Endothelial cell of umbilical vein (primary cell): ENCODE data around the gene KCTD16. TPM values are rescaled to one million over a fixed set of nuclear protein-coding genes. Genes with fewer than 3 reads are reported as not detected.

ENCODE experiments used
- BruUV-seq: library from RNA; stranded (reverse); fragments of 400-500 nt; replicated peaks from 2 replicates; lab custom pipeline; 2021; lab: Mats Ljungman, UMichigan
- CTCF ChIA-PET: fragments of 300-600, 350-600 bp; sonication (Branson Sonifier 250); formaldehyde crosslinking; loops from one replicate; lab custom pipeline; 2021; ENCODE audit warnings: antibody characterized with exemption, inconsistent platforms; lab: Charles Lee
- POLR2A ChIA-PET: fragments of 300-600, 350-600 bp; sonication (Branson Sonifier 250); formaldehyde crosslinking; loops from one replicate; lab custom pipeline; 2021; ENCODE audit warnings: antibody characterized with exemption, inconsistent platforms; lab: Charles Lee
- DNase-seq: peaks from one replicate; pipeline ENCODE4 v3.0.0-alpha.2; 2011; ENCODE audit warnings: low read depth, low spot score
- FAIRE-seq: peaks from 2 replicates; lab custom pipeline; 2011; peaks lifted over from hg19 to GRCh38; lab: Jason Lieb, UNC
- H2AFZ ChIP-seq: 2 replicates; pipeline ENCODE4 v1.6.0; 2012; ENCODE audit warnings: low read depth, low read length, control low read depth, inconsistent platforms
- H3K27ac ChIP-seq: 2 replicates; pipeline ENCODE4 v1.5.1; 2011; ENCODE audit warnings: low read depth, mild to moderate bottlenecking, control low read depth, low read length, moderate library complexity; ENCODE audit not compliant: insufficient read depth
- H3K27me3 ChIP-seq, 2 experiments: 2 replicates each; pipeline versions ENCODE4 v1.6.0 to v1.6.1; 2011; ENCODE audit warnings: low read length in 2 of 2, mixed read lengths in 1 of 2; ENCODE audit not compliant: control insufficient read depth in 2 of 2, insufficient read depth in 2 of 2
- H3K36me3 ChIP-seq, 2 experiments: 2 replicates in 1 of 2; 3 replicates in 1 of 2; pipeline ENCODE4 v1.5.1; 2011; ENCODE audit warnings: low read length in 2 of 2, mild to moderate bottlenecking in 1 of 2, moderate library complexity in 1 of 2; ENCODE audit not compliant: control insufficient read depth in 2 of 2, insufficient read depth in 2 of 2; ENCODE audit errors: extremely low read depth in 1 of 2
- H3K4me1 ChIP-seq: 3 replicates; pipeline ENCODE4 v1.5.1; 2011; ENCODE audit warnings: mild to moderate bottlenecking, low read length; ENCODE audit not compliant: control insufficient read depth, insufficient read depth; ENCODE audit errors: extremely low read depth
- H3K4me2 ChIP-seq: 2 replicates; pipeline ENCODE4 v1.6.1; 2011; ENCODE audit warnings: low read length, control low read depth, mixed read lengths; ENCODE audit not compliant: insufficient read depth
- H3K4me3 ChIP-seq, 3 experiments: fragments of 200-600 bp in 1 of 3; sonication (generic), shearing (Covaris generic) in 1 of 3; replicated peaks in 1 of 3; 2 replicates each; pipeline ENCODE4 v1.5.1; 2011 to 2016; ENCODE audit warnings: control low read depth in 3 of 3, low read length in 3 of 3, mild to moderate bottlenecking in 2 of 3, inconsistent platforms in 1 of 3, low read depth in 1 of 3, moderate library complexity in 1 of 3; ENCODE audit not compliant: insufficient read depth in 1 of 3
- H3K79me2 ChIP-seq: 2 replicates; pipeline ENCODE4 v1.6.0; 2012; ENCODE audit warnings: low read length, inconsistent platforms; ENCODE audit not compliant: control insufficient read depth, insufficient read depth
- H3K9ac ChIP-seq: replicated peaks from 2 replicates; pipeline ENCODE3; 2011; ENCODE audit warnings: low read length, control low read depth; ENCODE audit not compliant: insufficient read depth; ENCODE audit errors: extremely low read depth
- H3K9me1 ChIP-seq: replicated peaks from 3 replicates; pipeline ENCODE4 v1.6.0; 2011; ENCODE audit warnings: mild to moderate bottlenecking, low read length; ENCODE audit not compliant: control insufficient read depth, insufficient read depth; ENCODE audit errors: extremely low read depth
- H3K9me3 ChIP-seq: replicated peaks from 2 replicates; pipeline ENCODE4 v1.5.1; 2012; ENCODE audit warnings: low read length, inconsistent platforms; ENCODE audit not compliant: control insufficient read depth, insufficient read depth
- H4K20me1 ChIP-seq: replicated peaks from 2 replicates; pipeline ENCODE3; 2011; ENCODE audit warnings: mild to moderate bottlenecking, low read length; ENCODE audit not compliant: control insufficient read depth, insufficient read depth; ENCODE audit errors: extremely low read depth
- EZH2 ChIP-seq: IDR thresholded peaks from 2 replicates; pipeline ENCODE4 v1.6.1; 2012; ENCODE audit warnings: borderline replicate concordance, low read depth, mild to moderate bottlenecking, moderate library complexity, low read length, inconsistent platforms; ENCODE audit not compliant: severe bottlenecking
- FOS ChIP-seq: IDR thresholded peaks from 2 replicates; pipeline ENCODE4 v1.6.1; 2011; ENCODE audit warnings: mild to moderate bottlenecking, low read length, moderate library complexity, borderline replicate concordance; ENCODE audit not compliant: insufficient read depth
- JUN ChIP-seq: IDR thresholded peaks from 2 replicates; pipeline ENCODE4 v1.6.1; 2011; ENCODE audit warnings: borderline replicate concordance, low read depth; ENCODE audit not compliant: insufficient read length, insufficient read depth
- MYC ChIP-seq: IDR thresholded peaks from one replicate; pipeline ENCODE4 v1.6.1; 2011; ENCODE audit warnings: mild to moderate bottlenecking, low read depth, low read length
- POLR2A ChIP-seq: IDR thresholded peaks from 2 replicates; pipeline ENCODE4 v1.6.1; 2012; ENCODE audit warnings: low read depth, mild to moderate bottlenecking, control low read depth, low read length
- dilution Hi-C: fragments of 300-500 bp; cut with MboI; formaldehyde crosslinking; loops from one replicate; pipeline ENCODE4 v1.15.0; 2019; ENCODE audit warnings: low sequenced_read_pairs; ENCODE audit not compliant: extremely low pct_ligation_motif_present
- intact Hi-C: fragments of 100-400 bp; cut with micrococcal nuclease; formaldehyde crosslinking; loops from one replicate; pipeline ENCODE4 v1.10.0; 2022
- polyA plus RNA-seq, 4 experiments: library from polyadenylated mRNA; depleted of rRNA in 3 of 4; stranded (reverse) in 3 of 4; unstranded in 1 of 4; fragments of >200 nt; gene quantifications; 2 replicates each; pipeline versions ENCODE4 v1.2.1 to v1.2.3, GENCODE V29; 2011 to 2012; ENCODE audit warnings: missing spikeins in 1 of 4
- total RNA-seq: library from RNA; stranded (reverse); gene quantifications from 2 replicates; pipeline ENCODE4 v1.2.3, GENCODE V29; 2021
- TF ChIP-seq, protein P1 (sequence below), 2 donors: IDR thresholded peaks; 1 replicate in 1 of 2; 2 replicates in 1 of 2; pipeline ENCODE4 v1.5.1; 2011; ENCODE audit warnings: low read length in 2 of 2, mild to moderate bottlenecking in 2 of 2, moderate library complexity in 2 of 2, control low read depth in 1 of 2, inconsistent platforms in 1 of 2, low read depth in 1 of 2; ENCODE audit not compliant: insufficient read depth in 1 of 2; ENCODE audit errors: extremely low read depth in 1 of 2
- TF ChIP-seq, protein P2 (sequence below): IDR thresholded peaks from 2 replicates; pipeline ENCODE4 v1.6.1; 2011; ENCODE audit not compliant: insufficient read depth, insufficient read length

Gene KCTD16
- total and polyA plus RNA-seq, 2 donors (not counting 3 experiments of a cell fraction or from before 2014, with no cell fraction given) = 0.21 to 0.49 TPM

DNA sequence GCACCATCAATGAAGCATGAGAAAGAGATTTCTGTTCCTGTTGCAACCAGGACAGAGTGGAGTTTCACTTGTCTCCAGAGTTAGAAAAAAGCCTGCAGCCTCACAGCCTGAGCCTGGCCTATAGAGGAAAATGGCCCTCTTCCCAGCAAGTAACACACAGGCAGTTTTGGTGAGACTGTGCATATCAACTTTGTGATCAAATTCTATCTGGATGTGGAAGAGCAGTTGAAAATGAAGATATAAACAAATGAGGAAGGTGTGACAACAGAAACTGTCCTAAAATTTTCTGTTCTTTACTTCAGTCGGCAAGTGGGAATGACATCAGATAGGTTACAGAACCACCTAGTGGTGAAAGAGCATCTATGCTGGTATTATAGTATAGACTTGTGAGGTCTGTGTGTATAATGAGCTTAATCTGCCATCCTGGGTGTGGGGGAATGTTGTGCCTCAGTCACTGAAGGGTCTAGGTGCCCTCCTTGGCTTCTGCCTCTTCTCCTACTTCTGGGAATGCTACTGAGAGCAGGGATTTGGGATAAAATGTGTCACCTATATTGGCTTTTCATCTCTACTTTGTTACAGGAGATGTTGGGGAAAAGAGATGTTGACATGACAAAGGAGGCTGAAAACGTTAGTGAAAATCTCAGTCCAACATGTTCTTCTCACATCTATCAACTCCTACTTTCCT lies 28.4 kb upstream of the KCTD16 start:
- Histone ChIP-seq H3K79me2 (no peaks in the 10 kb centered on the region), H4K20me1 (no peaks in the 10 kb centered on the region), H3K9ac (no peak overlapping the region), H3K27ac (no peak overlapping the region), H3K4me3 (no peak overlapping the region), H3K36me3 (no peaks in the 10 kb centered on the region), H2AFZ (peak overlapping the region; percentile 30), H3K27me3 (no peaks in the 10 kb centered on the region), H3K4me2 (no peak overlapping the region), H3K4me1 (peaks cover 29% of the 10 kb centered on the region), H3K9me1 (no peaks in the 10 kb centered on the region), H3K9me3 (no peaks in the 10 kb centered on the region)
- ChIA-PET POLR2A (no interaction called here), CTCF (interaction anchor here (0.5 to 4.4 kb wide), 67 partner anchors 9 to 1429 kb away, joined by 3 to 32 read pairs (median 4); partner anchors contain the start of genes KCTD16, NR3C1 and YIPF5)
- DNase-seq (peak; percentile 68), FAIRE-seq (peak; percentile 79)
- intact Hi-C loops = loop anchor here (1.0 to 10.0 kb wide), 4 partner anchors 174 to 1217 kb away; no protein-coding TSS in a partner anchor
- dilution Hi-C loops = no loop called here
- no TSS peak for BruUV-seq
- TF ChIP-seq MYC = no peak
- TF ChIP-seq, protein P1, sequence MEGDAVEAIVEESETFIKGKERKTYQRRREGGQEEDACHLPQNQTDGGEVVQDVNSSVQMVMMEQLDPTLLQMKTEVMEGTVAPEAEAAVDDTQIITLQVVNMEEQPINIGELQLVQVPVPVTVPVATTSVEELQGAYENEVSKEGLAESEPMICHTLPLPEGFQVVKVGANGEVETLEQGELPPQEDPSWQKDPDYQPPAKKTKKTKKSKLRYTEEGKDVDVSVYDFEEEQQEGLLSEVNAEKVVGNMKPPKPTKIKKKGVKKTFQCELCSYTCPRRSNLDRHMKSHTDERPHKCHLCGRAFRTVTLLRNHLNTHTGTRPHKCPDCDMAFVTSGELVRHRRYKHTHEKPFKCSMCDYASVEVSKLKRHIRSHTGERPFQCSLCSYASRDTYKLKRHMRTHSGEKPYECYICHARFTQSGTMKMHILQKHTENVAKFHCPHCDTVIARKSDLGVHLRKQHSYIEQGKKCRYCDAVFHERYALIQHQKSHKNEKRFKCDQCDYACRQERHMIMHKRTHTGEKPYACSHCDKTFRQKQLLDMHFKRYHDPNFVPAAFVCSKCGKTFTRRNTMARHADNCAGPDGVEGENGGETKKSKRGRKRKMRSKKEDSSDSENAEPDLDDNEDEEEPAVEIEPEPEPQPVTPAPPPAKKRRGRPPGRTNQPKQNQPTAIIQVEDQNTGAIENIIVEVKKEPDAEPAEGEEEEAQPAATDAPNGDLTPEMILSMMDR (IDR thresholded peaks at IDR 0.05; ENCODE audit: extremely low read depth in 1 of 2, insufficient read depth in 1 of 2, low read depth in 1 of 2, low read length in 2 of 2) = peak; percentile 55 to 71

DNA sequence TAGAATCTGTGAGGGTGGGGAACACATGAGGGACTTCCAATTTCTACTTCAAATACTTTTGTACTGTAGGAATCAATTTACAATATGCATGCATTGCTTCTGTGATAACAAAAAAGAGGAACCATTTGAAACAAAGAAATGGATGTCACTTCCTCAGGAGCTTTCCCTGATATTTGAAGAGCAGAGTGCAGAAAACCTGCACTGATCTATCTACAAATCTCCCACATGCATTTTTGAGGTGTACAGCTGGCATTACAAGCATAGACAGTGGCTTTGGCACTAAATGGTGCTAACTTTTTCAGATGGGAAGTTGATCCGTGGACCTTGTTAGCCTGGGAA lies 27.9 kb upstream of the KCTD16 start:
- H3K36me3 ChIP-seq = no peaks in the 10 kb centered on the region
- TF ChIP-seq MYC = no peak
- no peak for TF ChIP-seq EZH2
- no peak for TF ChIP-seq JUN
- TF ChIP-seq, protein P2, sequence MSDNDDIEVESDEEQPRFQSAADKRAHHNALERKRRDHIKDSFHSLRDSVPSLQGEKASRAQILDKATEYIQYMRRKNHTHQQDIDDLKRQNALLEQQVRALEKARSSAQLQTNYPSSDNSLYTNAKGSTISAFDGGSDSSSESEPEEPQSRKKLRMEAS = no peak
- TF ChIP-seq FOS = no peak
- no peak for TF ChIP-seq POLR2A
- H2AFZ ChIP-seq = peak overlapping the region; percentile 30
- H4K20me1 ChIP-seq = no peaks in the 10 kb centered on the region
- ChIA-PET POLR2A (no interaction called here), CTCF (interaction anchor here (0.5 to 4.4 kb wide), 64 partner anchors 9 to 1429 kb away, joined by 3 to 32 read pairs (median 4); partner anchors contain the start of genes KCTD16, NR3C1 and YIPF5)
- dilution Hi-C loops (no loop called here), intact Hi-C loops (loop anchor here (1.0 to 10.0 kb wide), 4 partner anchors 174 to 1218 kb away; no protein-coding TSS in a partner anchor)
- H3K9ac ChIP-seq = no peak overlapping the region
- no TSS peak for BruUV-seq
- FAIRE-seq (no peak), DNase-seq (no peak)
- no peaks in the 10 kb centered on the region for H3K9me1 ChIP-seq
- no peak overlapping the region for H3K4me2 ChIP-seq
- no peaks in the 10 kb centered on the region for H3K9me3 ChIP-seq
- H3K4me1 ChIP-seq = peaks cover 29% of the 10 kb centered on the region
- H3K4me3 ChIP-seq = no peak overlapping the region
- no peaks in the 10 kb centered on the region for H3K27me3 ChIP-seq
- H3K27ac ChIP-seq = no peak overlapping the region
- H3K79me2 ChIP-seq = no peaks in the 10 kb centered on the region
